H1 (cell line): ENCODE data around the gene CDH18. TPM values are rescaled to one million over a fixed set of nuclear protein-coding genes. Genes with fewer than 3 reads are reported as not detected.

Experiments used
- CBX5 ChIP-seq: fragments of 300-800, 300-1000 bp; sonication (generic); IDR thresholded peaks from 2 replicates; pipeline ENCODE4 v1.7.1; 2016; ENCODE audit warnings: antibody characterized with exemption, low read length, low read depth
- CBX8 ChIP-seq: fragments of 300-800, 300-1000 bp; sonication (generic); IDR thresholded peaks from 2 replicates; pipeline ENCODE4 v1.7.1; 2016; ENCODE audit warnings: low read depth, low read length, borderline replicate concordance
- EGR1 ChIP-seq: IDR thresholded peaks from 2 replicates; pipeline ENCODE4 v1.6.1; 2011; ENCODE audit warnings: low read depth, low read length, borderline replicate concordance
- FOSL1 ChIP-seq: IDR thresholded peaks from 2 replicates; pipeline ENCODE4 v1.6.1; 2011; ENCODE audit warnings: mild to moderate bottlenecking, low read depth, low read length, moderate library complexity; ENCODE audit not compliant: insufficient read depth
- KDM1A ChIP-seq: fragments of 200-600, 300-600 bp; sonication (generic); IDR thresholded peaks from 2 replicates; pipeline ENCODE4 v1.7.1; 2016; ENCODE audit warnings: mild to moderate bottlenecking, low read length, borderline replicate concordance
- RXRA ChIP-seq: IDR thresholded peaks from 2 replicates; pipeline ENCODE4 v1.6.1; 2011; ENCODE audit warnings: low read depth, mild to moderate bottlenecking, low read length, moderate library complexity; ENCODE audit not compliant: insufficient read depth
- TBP ChIP-seq: IDR thresholded peaks from 2 replicates; pipeline ENCODE4 v1.6.1; 2011; ENCODE audit warnings: low read depth, low read length, improper control_type of control experiment
- ZNF274 ChIP-seq: IDR thresholded peaks from 2 replicates; pipeline ENCODE4 v1.7.0; 2012; ENCODE audit warnings: low read length, borderline replicate concordance; ENCODE audit errors: extremely low read depth
- polyA plus RNA-seq, 7 experiments: library from polyadenylated mRNA; depleted of rRNA in 3 of 7; stranded (reverse) in 5 of 7; unstranded in 2 of 7; fragments of >200 nt in 5 of 7; fragments of 200-250 nt in 2 of 7; gene quantifications; 1 replicate in 5 of 7; 2 replicates in 1 of 7; 4 replicates in 1 of 7; pipeline versions ENCODE4 v1.2.1 to v1.2.3, GENCODE V29; 2011 to 2013; ENCODE audit warnings: missing spikeins in 2 of 7, mixed read lengths in 2 of 7
- total RNA-seq: library from RNA; stranded (reverse); fragmentation: NEBNext Ultra II Directional; extraction: Animal tissue kit (Norgen Biotek cat#: 25700); gene quantifications from 2 replicates; pipeline ENCODE4 v1.2.1, GENCODE V29; 2021

The CDH18 gene
- total and polyA plus RNA-seq, 2 of the 8 experiments (the other 6 are each of a cell fraction or from before 2014, with no cell fraction given), result 0.30 to 0.32 TPM

GRCh38 chr5:19928562-19929421 is 59.2 kb downstream of the CDH18 start (continued):
- TF ChIP-seq CBX8 (no peak), RXRA (no peak), FOSL1 (no peak), CBX5 (no peak), TBP (no peak), ZNF274 (no peak), KDM1A (no peak), EGR1 (no peak)
